ENCODE measurements around the gene SCYL3.
"Not testable (repeated sequence)": the region's sequence is repeated elsewhere in the genome, so short reads cannot be mapped to it uniquely, and the experiment has no call there.

SCYL3 gene

GRCh38 chr1:169921080-169921479 is 27.4 kb upstream of the SCYL3 start:
- H3K4me3 ChIP-seq (ENCODE audit: low read length) = no peak overlapping the region
- H3K36me3 ChIP-seq (ENCODE audit: insufficient read depth, low read depth, low read length) = no peaks in the 10 kb centered on the region
- H3K4me1 ChIP-seq (ENCODE audit: insufficient read depth, low read length) = no peaks in the 10 kb centered on the region
- H3K9me3 ChIP-seq (ENCODE audit: insufficient read depth, low read depth, low read length) = no peaks in the 10 kb centered on the region
- H3K27me3 ChIP-seq (ENCODE audit: insufficient read depth, low read length) = no peaks in the 10 kb centered on the region
- no peak overlapping the region for H3K9ac ChIP-seq (ENCODE audit: low read depth, low read length)
- H3K27ac ChIP-seq (ENCODE audit: low read length) = no peak overlapping the region

DNA sequence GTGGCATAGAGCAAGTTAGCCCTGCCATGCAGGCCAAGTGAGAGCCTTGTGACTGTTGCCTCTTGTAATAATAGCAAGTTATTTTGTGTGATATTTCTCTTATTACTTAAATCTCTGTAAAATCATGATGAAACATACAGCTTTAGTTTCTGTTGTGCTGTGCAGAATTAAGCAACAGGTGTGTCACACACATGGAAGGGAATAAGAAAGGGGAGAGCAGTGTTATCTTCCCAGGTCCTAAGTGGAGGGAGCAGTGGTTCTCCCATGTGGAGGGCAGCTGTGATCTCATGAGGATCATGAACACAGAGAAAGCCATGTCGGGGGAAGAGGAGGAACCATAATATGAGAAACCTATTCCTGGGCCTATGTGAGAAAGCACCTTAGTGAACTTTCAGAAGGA is 25.2 kb upstream of the SCYL3 start:
- H3K4me3 ChIP-seq (ENCODE audit: low read length) = no peak overlapping the region
- no peaks in the 10 kb centered on the region for H3K4me1 ChIP-seq (ENCODE audit: insufficient read depth, low read length)
- no peaks in the 10 kb centered on the region for H3K9me3 ChIP-seq (ENCODE audit: insufficient read depth, low read depth, low read length)
- no peak overlapping the region for H3K27ac ChIP-seq (ENCODE audit: low read length)
- H3K27me3 ChIP-seq (ENCODE audit: insufficient read depth, low read length) = no peaks in the 10 kb centered on the region
- H3K36me3 ChIP-seq (ENCODE audit: insufficient read depth, low read depth, low read length) = no peaks in the 10 kb centered on the region
- no peak overlapping the region for H3K9ac ChIP-seq (ENCODE audit: low read depth, low read length)

DNA sequence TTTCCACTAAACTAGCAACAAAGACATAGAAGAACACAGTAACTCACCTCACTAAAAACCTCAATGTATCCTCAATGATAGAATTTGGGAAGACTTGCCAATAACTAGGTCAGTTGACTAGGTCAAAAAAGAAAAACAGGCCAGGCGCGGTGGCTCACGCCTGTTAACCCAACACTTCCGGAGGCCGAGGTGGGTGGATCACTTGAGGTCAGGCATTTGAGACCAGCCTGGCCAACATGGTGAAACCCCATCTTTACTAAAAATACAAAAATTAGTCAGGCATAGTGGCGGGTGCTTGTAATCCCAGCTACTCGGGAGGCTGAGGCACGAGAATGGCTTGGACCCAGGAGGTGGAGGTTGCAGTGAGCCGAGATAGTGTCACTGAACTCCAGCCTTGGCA is 24.5 kb upstream of the SCYL3 start:
- H3K4me3 ChIP-seq (ENCODE audit: low read length); H3K36me3 ChIP-seq (ENCODE audit: insufficient read depth, low read depth, low read length); H3K27me3 ChIP-seq (ENCODE audit: insufficient read depth, low read length); H3K9ac ChIP-seq (ENCODE audit: low read depth, low read length); H3K4me1 ChIP-seq (ENCODE audit: insufficient read depth, low read length); H3K27ac ChIP-seq (ENCODE audit: low read length); H3K9me3 ChIP-seq (ENCODE audit: insufficient read depth, low read depth, low read length): not testable (repeated sequence)

DNA sequence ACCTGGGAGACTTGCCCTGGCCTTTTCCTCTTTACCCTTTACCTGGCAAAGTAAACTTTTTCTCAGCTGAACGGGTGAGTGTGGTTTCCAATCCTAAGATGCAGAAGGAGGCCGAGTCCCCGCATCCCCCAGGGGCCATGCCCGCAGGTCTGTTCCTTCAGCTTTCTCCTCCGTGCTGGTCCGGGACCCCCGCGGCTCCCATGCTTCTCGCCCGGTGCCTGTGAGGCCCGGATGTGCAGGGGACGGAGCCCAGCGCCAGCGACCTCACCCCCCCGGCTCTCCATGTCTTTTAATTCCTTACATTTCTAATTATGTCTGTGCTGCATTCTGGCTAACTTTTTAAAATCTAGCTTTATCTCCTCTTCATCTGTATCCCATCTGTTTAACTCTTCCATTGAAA is 21.5 kb upstream of the SCYL3 start:
- H3K27me3 ChIP-seq (ENCODE audit: insufficient read depth, low read length) = no peaks in the 10 kb centered on the region
- H3K4me1 ChIP-seq (ENCODE audit: insufficient read depth, low read length) = no peaks in the 10 kb centered on the region
- no peak overlapping the region for H3K9ac ChIP-seq (ENCODE audit: low read depth, low read length)
- H3K4me3 ChIP-seq (ENCODE audit: low read length) = no peak overlapping the region
- no peaks in the 10 kb centered on the region for H3K9me3 ChIP-seq (ENCODE audit: insufficient read depth, low read depth, low read length)
- H3K27ac ChIP-seq (ENCODE audit: low read length) = no peak overlapping the region
- no peaks in the 10 kb centered on the region for H3K36me3 ChIP-seq (ENCODE audit: insufficient read depth, low read depth, low read length)

GRCh38 chr1:169914531-169914930 is 20.8 kb upstream of the SCYL3 start:
- Histone ChIP-seq H3K4me1 (ENCODE audit: insufficient read depth, low read length) (no peaks in the 10 kb centered on the region), H3K27me3 (ENCODE audit: insufficient read depth, low read length) (no peaks in the 10 kb centered on the region), H3K36me3 (ENCODE audit: insufficient read depth, low read depth, low read length) (no peaks in the 10 kb centered on the region), H3K4me3 (ENCODE audit: low read length) (no peak overlapping the region), H3K9me3 (ENCODE audit: insufficient read depth, low read depth, low read length) (no peaks in the 10 kb centered on the region), H3K9ac (ENCODE audit: low read depth, low read length) (no peak overlapping the region), H3K27ac (ENCODE audit: low read length) (no peak overlapping the region)

DNA sequence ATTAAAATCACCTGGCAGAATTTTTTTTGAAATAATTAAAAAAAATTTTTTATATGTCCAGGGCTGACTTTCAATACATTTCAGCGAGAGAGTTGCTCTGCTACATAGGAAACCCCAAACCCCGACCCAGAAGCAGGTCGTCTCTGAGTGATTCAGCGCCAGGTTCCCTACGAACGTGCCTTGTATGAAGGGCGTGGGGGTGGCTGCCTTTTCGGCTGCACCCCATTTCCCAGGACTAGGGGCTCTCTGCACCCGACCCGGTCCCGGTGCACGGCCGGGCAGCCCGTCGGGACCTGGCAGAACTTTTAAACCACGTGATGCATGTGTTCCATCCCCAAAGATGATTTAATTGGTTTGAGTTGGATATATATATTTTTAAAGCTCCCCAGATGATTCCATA is 15.8 kb upstream of the SCYL3 start:
- Histone ChIP-seq H3K4me3 (ENCODE audit: low read length) (no peak overlapping the region), H3K4me1 (ENCODE audit: insufficient read depth, low read length) (no peaks in the 10 kb centered on the region), H3K27ac (ENCODE audit: low read length) (no peak overlapping the region), H3K36me3 (ENCODE audit: insufficient read depth, low read depth, low read length) (no peaks in the 10 kb centered on the region), H3K27me3 (ENCODE audit: insufficient read depth, low read length) (no peaks in the 10 kb centered on the region), H3K9ac (ENCODE audit: low read depth, low read length) (no peak overlapping the region), H3K9me3 (ENCODE audit: insufficient read depth, low read depth, low read length) (no peaks in the 10 kb centered on the region)

- H3K4me1 ChIP-seq (ENCODE audit: insufficient read depth, low read length) = no peaks in the 10 kb centered on the region
- H3K9me3 ChIP-seq (ENCODE audit: insufficient read depth, low read depth, low read length) = no peaks in the 10 kb centered on the region
- H3K4me3 ChIP-seq (ENCODE audit: low read length) = no peak overlapping the region
- no peak overlapping the region for H3K27ac ChIP-seq (ENCODE audit: low read length)
- no peaks in the 10 kb centered on the region for H3K27me3 ChIP-seq (ENCODE audit: insufficient read depth, low read length)
- no peak overlapping the region for H3K9ac ChIP-seq (ENCODE audit: low read depth, low read length)
- no peaks in the 10 kb centered on the region for H3K36me3 ChIP-seq (ENCODE audit: insufficient read depth, low read depth, low read length)
These were observed 13.2 kb upstream of the SCYL3 start for GRCh38 chr1:169906938-169907337.

DNA sequence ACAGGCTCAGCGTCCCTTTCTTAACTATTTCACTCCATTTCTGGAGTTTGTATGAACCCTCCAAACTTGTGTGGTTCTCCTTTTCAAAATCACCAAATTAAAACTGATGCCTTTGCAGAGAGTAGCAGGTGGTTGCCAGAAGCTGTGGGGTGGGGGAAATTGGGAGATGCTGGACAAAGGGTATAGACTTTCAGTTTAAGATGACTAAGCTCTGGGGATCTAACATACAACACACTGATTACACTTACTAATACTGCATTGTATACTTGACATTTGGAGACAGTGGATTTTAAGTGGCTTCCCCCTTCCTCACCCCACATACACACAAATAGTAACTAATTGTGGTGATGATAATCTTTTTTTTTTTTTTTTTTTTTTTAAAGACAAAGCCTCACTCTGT is 11.1 kb upstream of the SCYL3 start:
- Histone ChIP-seq H3K4me1 (ENCODE audit: insufficient read depth, low read length) (no peaks in the 10 kb centered on the region), H3K9ac (ENCODE audit: low read depth, low read length) (no peak overlapping the region), H3K27me3 (ENCODE audit: insufficient read depth, low read length) (no peaks in the 10 kb centered on the region), H3K36me3 (ENCODE audit: insufficient read depth, low read depth, low read length) (no peaks in the 10 kb centered on the region), H3K4me3 (ENCODE audit: low read length) (no peak overlapping the region), H3K9me3 (ENCODE audit: insufficient read depth, low read depth, low read length) (no peaks in the 10 kb centered on the region), H3K27ac (ENCODE audit: low read length) (no peak overlapping the region)

GRCh38 chr1:169902751-169903150 is 9.1 kb upstream of the SCYL3 start:
- Histone ChIP-seq H3K4me3 (ENCODE audit: low read length) (no peak overlapping the region), H3K27me3 (ENCODE audit: insufficient read depth, low read length) (no peaks in the 10 kb centered on the region), H3K27ac (ENCODE audit: low read length) (no peak overlapping the region), H3K36me3 (ENCODE audit: insufficient read depth, low read depth, low read length) (no peaks in the 10 kb centered on the region), H3K9me3 (ENCODE audit: insufficient read depth, low read depth, low read length) (no peaks in the 10 kb centered on the region), H3K9ac (ENCODE audit: low read depth, low read length) (no peak overlapping the region), H3K4me1 (ENCODE audit: insufficient read depth, low read length) (no peaks in the 10 kb centered on the region)

- Histone ChIP-seq H3K9ac (ENCODE audit: low read depth, low read length) (no peak overlapping the region), H3K27me3 (ENCODE audit: insufficient read depth, low read length) (no peaks in the 10 kb centered on the region), H3K9me3 (ENCODE audit: insufficient read depth, low read depth, low read length) (no peaks in the 10 kb centered on the region), H3K27ac (ENCODE audit: low read length) (no peak overlapping the region), H3K4me3 (ENCODE audit: low read length) (no peak overlapping the region), H3K36me3 (ENCODE audit: insufficient read depth, low read depth, low read length) (no peaks in the 10 kb centered on the region), H3K4me1 (ENCODE audit: insufficient read depth, low read length) (no peaks in the 10 kb centered on the region)
These were observed 7.4 kb upstream of the SCYL3 start for GRCh38 chr1:169901115-169901514.

GRCh38 chr1:169900571-169900970 is 6.9 kb upstream of the SCYL3 start:
- Histone ChIP-seq H3K9ac (ENCODE audit: low read depth, low read length) (no peak overlapping the region), H3K36me3 (ENCODE audit: insufficient read depth, low read depth, low read length) (no peaks in the 10 kb centered on the region), H3K27me3 (ENCODE audit: insufficient read depth, low read length) (no peaks in the 10 kb centered on the region), H3K4me3 (ENCODE audit: low read length) (no peak overlapping the region), H3K9me3 (ENCODE audit: insufficient read depth, low read depth, low read length) (no peaks in the 10 kb centered on the region), H3K27ac (ENCODE audit: low read length) (no peak overlapping the region), H3K4me1 (ENCODE audit: insufficient read depth, low read length) (no peaks in the 10 kb centered on the region; the same call in 1 of the 2 replicates)

GRCh38 chr1:169899519-169900217 is 6.0 kb upstream of the SCYL3 start:
- H3K4me3 ChIP-seq (ENCODE audit: low read length) = no peak overlapping the region
- no peak overlapping the region for H3K27ac ChIP-seq (ENCODE audit: low read length)
- H3K4me1 ChIP-seq (ENCODE audit: insufficient read depth, low read length) = peaks cover 4% of the 10 kb centered on the region; the same call in 1 of the 2 replicates
- H3K9me3 ChIP-seq (ENCODE audit: insufficient read depth, low read depth, low read length) = no peaks in the 10 kb centered on the region
- H3K27me3 ChIP-seq (ENCODE audit: insufficient read depth, low read length) = no peaks in the 10 kb centered on the region
- H3K9ac ChIP-seq (ENCODE audit: low read depth, low read length) = no peak overlapping the region
- H3K36me3 ChIP-seq (ENCODE audit: insufficient read depth, low read depth, low read length) = no peaks in the 10 kb centered on the region
